Epithelial cell of proximal tubule (primary cell): ENCODE results near the gene OR6B2. TPM values are rescaled to one million over a fixed set of nuclear protein-coding genes. Genes with fewer than 3 reads are reported as not detected.

Source experiments
- DNase-seq: peaks from one replicate; pipeline ENCODE4 v3.0.0-alpha.2; 2011; ENCODE audit warnings: low read depth
- H3K4me3 ChIP-seq: 2 replicates; pipeline ENCODE4 v1.5.1; 2011; ENCODE audit warnings: low read depth, mild to moderate bottlenecking, low read length
- total RNA-seq: library from RNA; depleted of rRNA; stranded (reverse); fragments of >200 nt; gene quantifications from 2 replicates; pipeline ENCODE4 v1.2.3, GENCODE V29; 2015
- TF ChIP-seq, protein P1 (sequence below): conservative IDR thresholded peaks from 2 replicates; pipeline ENCODE4 v1.5.1; 2012; ENCODE audit warnings: low read depth, mild to moderate bottlenecking, low read length

OR6B2 gene
- total RNA-seq, 1 donor from 2014 or later, result not detected

GRCh38 chr2:239994086-239994485, 36.1 kb downstream of the OR6B2 start:
- H3K4me3 ChIP-seq, result no peak overlapping the region
- TF ChIP-seq, protein P1, sequence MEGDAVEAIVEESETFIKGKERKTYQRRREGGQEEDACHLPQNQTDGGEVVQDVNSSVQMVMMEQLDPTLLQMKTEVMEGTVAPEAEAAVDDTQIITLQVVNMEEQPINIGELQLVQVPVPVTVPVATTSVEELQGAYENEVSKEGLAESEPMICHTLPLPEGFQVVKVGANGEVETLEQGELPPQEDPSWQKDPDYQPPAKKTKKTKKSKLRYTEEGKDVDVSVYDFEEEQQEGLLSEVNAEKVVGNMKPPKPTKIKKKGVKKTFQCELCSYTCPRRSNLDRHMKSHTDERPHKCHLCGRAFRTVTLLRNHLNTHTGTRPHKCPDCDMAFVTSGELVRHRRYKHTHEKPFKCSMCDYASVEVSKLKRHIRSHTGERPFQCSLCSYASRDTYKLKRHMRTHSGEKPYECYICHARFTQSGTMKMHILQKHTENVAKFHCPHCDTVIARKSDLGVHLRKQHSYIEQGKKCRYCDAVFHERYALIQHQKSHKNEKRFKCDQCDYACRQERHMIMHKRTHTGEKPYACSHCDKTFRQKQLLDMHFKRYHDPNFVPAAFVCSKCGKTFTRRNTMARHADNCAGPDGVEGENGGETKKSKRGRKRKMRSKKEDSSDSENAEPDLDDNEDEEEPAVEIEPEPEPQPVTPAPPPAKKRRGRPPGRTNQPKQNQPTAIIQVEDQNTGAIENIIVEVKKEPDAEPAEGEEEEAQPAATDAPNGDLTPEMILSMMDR, result no peak

DNA sequence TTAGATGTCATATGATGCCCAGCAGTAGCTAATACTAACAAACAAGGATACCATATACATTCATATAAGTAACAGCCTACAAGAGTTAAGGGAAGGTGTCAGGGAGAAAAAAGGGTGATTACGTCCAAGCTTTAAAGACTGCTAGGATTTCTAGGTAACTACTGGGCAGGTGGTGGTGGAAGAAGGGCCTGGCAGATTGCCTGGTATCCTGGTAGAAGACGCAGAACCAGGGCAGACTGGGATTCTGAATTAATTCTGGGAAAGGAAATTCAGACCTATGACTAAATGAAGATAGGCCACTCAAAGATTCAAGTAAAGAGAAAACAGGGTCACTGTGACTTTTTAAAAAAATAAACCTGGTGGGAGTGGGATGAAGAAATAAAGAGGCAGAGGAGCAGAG, 36.9 kb downstream of the OR6B2 start:
- no peak for DNase-seq
- TF ChIP-seq, protein P1, result no peak

More at GRCh38 chr2:239994086-239994485, 36.1 kb downstream of the OR6B2 start:
- no peak for DNase-seq

DNA sequence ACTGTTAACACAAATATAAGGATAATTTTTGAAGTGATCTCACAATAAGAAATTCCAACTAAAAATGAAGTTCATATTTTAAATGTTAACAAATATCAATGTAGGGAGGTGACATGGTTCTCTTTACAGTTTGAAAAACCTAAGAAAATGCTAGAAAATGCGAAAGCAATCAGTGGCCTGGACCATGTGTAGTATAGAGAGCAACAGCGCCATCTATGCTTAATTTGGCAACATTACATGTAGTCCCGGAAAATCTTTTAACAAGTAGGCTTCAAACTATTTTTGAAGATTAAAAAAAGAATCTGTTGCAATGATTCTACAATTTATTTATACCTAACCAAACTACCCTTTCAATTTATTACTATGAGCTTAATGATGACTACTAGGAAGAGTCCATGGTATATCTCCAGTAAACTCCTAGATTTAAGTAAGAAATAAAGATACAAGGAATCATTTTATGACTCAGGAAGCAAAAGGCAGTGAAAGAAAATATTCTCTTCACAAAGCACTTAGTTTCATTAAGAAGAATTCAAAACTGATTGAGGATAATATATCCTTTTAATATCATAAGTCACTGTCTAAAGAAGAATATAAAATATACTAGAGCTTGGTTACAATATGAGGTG, 38.4 kb downstream of the OR6B2 start:
- TF ChIP-seq, protein P1, result peak; percentile 85
- no peak overlapping the region for H3K4me3 ChIP-seq
- DNase-seq, result peak; percentile 15

More for the DNA sequence above, 36.9 kb downstream of the OR6B2 start:
- H3K4me3 ChIP-seq, result no peak overlapping the region

- DNase-seq, result no peak
- H3K4me3 ChIP-seq, result no peak overlapping the region
- TF ChIP-seq, protein P1, result no peak
These were observed 39.3 kb downstream of the OR6B2 start for GRCh38 chr2:239990966-239991365.

DNA sequence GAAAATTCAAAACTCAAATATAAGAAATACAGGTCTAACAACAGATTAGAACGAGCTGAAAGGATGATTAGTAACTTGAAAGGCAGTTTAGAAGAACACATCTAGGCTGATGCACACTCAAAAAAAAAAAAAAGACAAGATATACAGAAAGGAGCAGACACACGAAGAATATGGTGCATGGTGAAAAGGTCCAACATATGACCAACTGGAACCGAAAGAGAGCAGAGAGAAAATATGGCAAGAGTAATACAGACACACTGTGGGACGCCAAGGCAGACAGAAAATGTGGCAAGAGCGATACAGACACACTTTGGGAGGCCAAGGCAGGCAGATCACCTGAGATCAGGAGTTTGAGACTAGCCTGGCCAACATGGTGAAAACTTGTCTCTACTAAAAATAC, 44.9 kb downstream of the OR6B2 start:
- H3K4me3 ChIP-seq, result no peak overlapping the region
- TF ChIP-seq, protein P1, result no peak
- DNase-seq, result no peak

GRCh38 chr2:239984421-239985194, 45.6 kb downstream of the OR6B2 start:
- TF ChIP-seq, protein P1, result no peak
- no peak overlapping the region for H3K4me3 ChIP-seq
- no peak for DNase-seq
